Gastroesophageal sphincter (tissue), 3 donors: ENCODE data around the gene SPG21.

Source experiments
- CTCF ChIP-seq, 4 experiments: fragments of 200-600 bp in 2 of 4; fragments of 450-650 bp in 2 of 4; sonication (generic) in 1 of 4; IDR thresholded peaks; one replicate each; pipeline ENCODE4 v1.5.1; 2017 to 2019; ENCODE audit warnings: antibody characterized with exemption in 4 of 4, mild to moderate bottlenecking in 2 of 4, moderate library complexity in 2 of 4
- EP300 ChIP-seq: sonication (generic); formaldehyde crosslinking; IDR thresholded peaks from one replicate; pipeline ENCODE4 v1.6.1; 2017; ENCODE audit warnings: antibody characterized with exemption, mild to moderate bottlenecking
- POLR2A ChIP-seq, 2 donors: fragments of 450-650 bp; IDR thresholded peaks; one replicate each; pipeline ENCODE4 v1.6.1; 2017; ENCODE audit warnings: antibody characterized with exemption in 2 of 2, mild to moderate bottlenecking in 2 of 2, moderate library complexity in 1 of 2

- TF ChIP-seq CTCF (IDR thresholded peaks at IDR 0.05) (no peak), POLR2A (IDR thresholded peaks at IDR 0.05) (no peak), EP300 (no peak)
Measured at GRCh38 chr15:65028338-65028737, 38.6 kb upstream of the SPG21 start.
